Mesendoderm (in vitro differentiated cells): ENCODE data around the gene DNER.
"Not testable (repeated sequence)": the region's sequence is repeated elsewhere in the genome, so short reads cannot be mapped to it uniquely, and the experiment has no call there.

Source experiments
- DNase-seq: peaks from one replicate; pipeline ENCODE4 v3.0.0; 2013
- H2AK5ac ChIP-seq: 2 replicates; pipeline ENCODE4 v1.6.1; 2013; ENCODE audit warnings: low read length, inconsistent platforms
- H2BK120ac ChIP-seq: 2 replicates; pipeline ENCODE4 v1.6.1; 2013; ENCODE audit warnings: low read depth, mild to moderate bottlenecking, low read length, moderate library complexity, mixed read lengths
- H2BK15ac ChIP-seq: replicated peaks from 2 replicates; pipeline ENCODE4 v1.6.1; 2013; ENCODE audit warnings: low read depth, mild to moderate bottlenecking, moderate library complexity
- H2BK5ac ChIP-seq: 2 replicates; pipeline ENCODE4 v1.6.1; 2013; ENCODE audit warnings: low read length, inconsistent platforms
- H3K18ac ChIP-seq: 2 replicates; pipeline ENCODE4 v1.6.1; 2013; ENCODE audit warnings: mild to moderate bottlenecking, low read length, mixed read lengths
- H3K23ac ChIP-seq: one replicate; pipeline ENCODE4 v1.6.1; 2013; ENCODE audit warnings: low read length
- H3K27ac ChIP-seq: 2 replicates; pipeline ENCODE4 v1.5.1; 2013; ENCODE audit warnings: low read depth, mild to moderate bottlenecking, inconsistent platforms, low read length, moderate library complexity
- H3K27me3 ChIP-seq: 2 replicates; pipeline ENCODE4 v1.6.1; 2013; ENCODE audit warnings: low read length, control low read depth, mild to moderate bottlenecking, inconsistent platforms; ENCODE audit not compliant: insufficient read depth, poor library complexity
- H3K36me3 ChIP-seq: 2 replicates; pipeline ENCODE4 v1.6.1; 2013; ENCODE audit warnings: low read length, inconsistent platforms; ENCODE audit not compliant: control insufficient read depth, insufficient read depth
- H3K4ac ChIP-seq: one replicate; pipeline ENCODE4 v1.6.1; 2013; ENCODE audit warnings: low read depth, mild to moderate bottlenecking, low read length, moderate library complexity
- H3K4me1 ChIP-seq: 2 replicates; pipeline ENCODE4 v1.6.1; 2013; ENCODE audit warnings: low read depth, low read length, inconsistent platforms; ENCODE audit not compliant: control insufficient read depth
- H3K4me2 ChIP-seq: 2 replicates; pipeline ENCODE4 v1.6.1; 2013; ENCODE audit warnings: low read length
- H3K4me3 ChIP-seq: 2 replicates; pipeline ENCODE4 v1.5.1; 2013; ENCODE audit warnings: mild to moderate bottlenecking, low read length
- H3K56ac ChIP-seq: one replicate; pipeline ENCODE4 v1.6.1; 2013; ENCODE audit warnings: low read length
- H3K79me1 ChIP-seq: 2 replicates; pipeline ENCODE4 v1.6.1; 2013; ENCODE audit warnings: low read length, inconsistent platforms
- H3K79me2 ChIP-seq: 2 replicates; pipeline ENCODE4 v1.6.1; 2013; ENCODE audit warnings: mild to moderate bottlenecking, low read length; ENCODE audit not compliant: control insufficient read depth, insufficient read depth
- H3K9ac ChIP-seq: 2 replicates; pipeline ENCODE4 v1.6.1; 2013; ENCODE audit warnings: low read length, inconsistent platforms
- H4K5ac ChIP-seq: one replicate; pipeline ENCODE4 v1.6.1; 2013; ENCODE audit warnings: low read length
- H4K8ac ChIP-seq: one replicate; pipeline ENCODE4 v1.6.1; 2013; ENCODE audit warnings: low read depth, mild to moderate bottlenecking, control low read depth, low read length, moderate library complexity
- WGBS: extraction: QIAGEN DNeasy Blood & Tissue Kit; methylation state at CpG from one replicate; pipeline ENCODE4 v1.1.7; 2013; ENCODE audit warnings: low lambda C conversion rate, missing lambda C conversion rate; ENCODE audit not compliant: insufficient coverage; ENCODE audit errors: extremely low coverage; 5-methylcytosine and 5-hydroxymethylcytosine counted together

DNER gene

DNA sequence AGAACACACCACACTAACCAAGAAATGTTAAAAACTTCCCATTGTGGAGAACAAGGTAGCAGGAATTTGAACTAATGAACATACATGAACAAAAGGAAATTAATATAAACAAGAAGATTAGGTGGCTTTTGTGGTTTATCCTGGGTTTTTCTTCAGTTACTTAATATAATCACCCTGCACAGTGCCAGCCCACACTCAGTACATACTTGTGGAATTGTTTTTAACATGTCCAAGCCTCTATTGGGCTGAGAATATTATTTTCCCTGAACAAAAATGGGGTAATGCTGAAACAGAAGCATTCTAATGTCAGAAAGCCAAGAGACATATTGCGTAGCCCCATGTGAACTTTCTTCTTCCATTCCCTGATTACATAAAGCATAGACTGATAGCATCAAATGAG, 202.8 kb downstream of the DNER start:
- Histone ChIP-seq H3K18ac (no peak overlapping the region), H3K23ac (no peak overlapping the region), H3K27ac (no peak overlapping the region), H4K8ac (no peak overlapping the region), H2BK15ac (no peak overlapping the region), H2BK120ac (no peak overlapping the region), H3K36me3 (no peaks in the 10 kb centered on the region), H4K5ac (no peak overlapping the region), H3K4me2 (no peak overlapping the region), H3K56ac (no peak overlapping the region), H2AK5ac (no peak overlapping the region), H2BK5ac (no peak overlapping the region), H3K4me1 (no peaks in the 10 kb centered on the region), H3K9ac (no peak overlapping the region), H3K79me1 (no peaks in the 10 kb centered on the region), H3K4me3 (no peak overlapping the region), H3K79me2 (no peaks in the 10 kb centered on the region), H3K27me3 (no peaks in the 10 kb centered on the region), H3K4ac (no peak overlapping the region)
- no CpG with 5 or more reads among the region's 1 CpG for WGBS
- DNase-seq, result no peak

DNA sequence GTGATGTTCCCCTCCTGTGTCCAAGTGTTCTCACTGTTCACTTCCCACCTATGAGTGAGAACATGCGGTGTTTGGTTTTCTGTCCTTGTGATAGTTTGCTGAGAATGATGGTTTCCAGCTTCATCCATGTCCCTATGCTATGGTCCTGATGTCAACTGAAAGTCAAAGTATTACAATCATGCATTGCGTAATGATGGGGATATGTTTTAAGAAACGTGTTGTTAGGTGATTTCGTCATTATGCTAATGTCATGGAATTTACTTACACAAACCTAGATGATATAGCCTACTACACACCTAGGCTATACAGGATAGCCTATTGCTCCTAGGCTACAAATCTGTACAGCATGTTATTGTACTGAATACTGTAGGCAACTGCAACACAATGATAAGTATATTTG, 207.7 kb downstream of the DNER start:
- not testable (repeated sequence) for H3K27me3 ChIP-seq, H3K9ac ChIP-seq, H3K79me1 ChIP-seq, H4K8ac ChIP-seq, H3K4me1 ChIP-seq, H3K4ac ChIP-seq, H3K23ac ChIP-seq, H3K56ac ChIP-seq, H3K4me2 ChIP-seq, H2BK5ac ChIP-seq, H3K36me3 ChIP-seq, H3K27ac ChIP-seq, H2AK5ac ChIP-seq, H3K18ac ChIP-seq, H2BK120ac ChIP-seq, H3K79me2 ChIP-seq, H3K4me3 ChIP-seq, H4K5ac ChIP-seq, H2BK15ac ChIP-seq, DNase-seq
- no CpG with 5 or more reads among the region's 4 CpGs for WGBS

DNA sequence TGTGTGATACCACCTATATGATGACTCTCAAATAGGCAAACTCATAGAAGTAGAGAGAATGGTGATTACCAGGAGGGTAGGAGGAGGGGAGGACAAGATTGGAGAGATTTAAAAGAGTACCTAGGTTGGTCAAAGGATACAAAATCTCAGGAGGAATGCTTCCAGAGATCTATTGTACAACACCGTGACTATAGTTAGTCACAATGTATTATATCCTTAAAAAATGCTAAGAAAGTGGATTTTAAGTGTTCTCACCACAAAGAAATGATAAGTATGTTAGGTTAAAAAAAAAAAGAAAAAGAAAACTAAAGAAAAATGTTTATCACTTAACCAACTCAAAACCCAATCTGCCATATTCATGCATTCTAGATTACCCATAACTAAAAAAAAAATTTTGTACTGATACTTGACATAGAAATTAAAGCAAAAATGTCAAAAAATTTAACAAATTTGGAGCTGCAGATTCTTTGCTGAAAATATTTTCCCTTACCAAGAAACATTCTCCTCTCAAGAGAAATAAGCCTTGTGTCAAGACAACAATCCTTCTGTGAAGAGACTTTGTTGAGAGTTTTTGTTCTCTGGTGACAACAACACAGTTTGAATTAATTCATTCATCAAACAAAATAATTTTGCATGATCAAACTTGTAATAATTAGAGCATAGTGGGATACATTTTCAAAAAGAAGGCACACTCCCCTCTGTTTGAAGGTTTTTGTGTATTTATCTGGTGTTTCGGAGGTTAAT, 213.1 kb downstream of the DNER start:
- no peaks in the 10 kb centered on the region for H3K79me1 ChIP-seq
- no peak overlapping the region for H4K8ac ChIP-seq
- H3K56ac ChIP-seq, result no peak overlapping the region
- no peak overlapping the region for H3K18ac ChIP-seq
- H3K27ac ChIP-seq, result no peak overlapping the region
- H4K5ac ChIP-seq, result no peak overlapping the region
- H3K4me2 ChIP-seq, result no peak overlapping the region
- no peaks in the 10 kb centered on the region for H3K36me3 ChIP-seq
- no peak overlapping the region for H2BK5ac ChIP-seq
- no peak overlapping the region for H3K4me3 ChIP-seq
- H3K79me2 ChIP-seq, result no peaks in the 10 kb centered on the region
- no peak overlapping the region for H3K4ac ChIP-seq
- no peak overlapping the region for H3K9ac ChIP-seq
- no peak overlapping the region for H3K23ac ChIP-seq
- no peak overlapping the region for H2BK15ac ChIP-seq
- DNase-seq, result no peak
- H2AK5ac ChIP-seq, result no peak overlapping the region
- H3K27me3 ChIP-seq, result no peaks in the 10 kb centered on the region
- H3K4me1 ChIP-seq, result no peaks in the 10 kb centered on the region
- WGBS, result no CpG with 5 or more reads among the region's 2 CpGs
- H2BK120ac ChIP-seq, result no peak overlapping the region

DNA sequence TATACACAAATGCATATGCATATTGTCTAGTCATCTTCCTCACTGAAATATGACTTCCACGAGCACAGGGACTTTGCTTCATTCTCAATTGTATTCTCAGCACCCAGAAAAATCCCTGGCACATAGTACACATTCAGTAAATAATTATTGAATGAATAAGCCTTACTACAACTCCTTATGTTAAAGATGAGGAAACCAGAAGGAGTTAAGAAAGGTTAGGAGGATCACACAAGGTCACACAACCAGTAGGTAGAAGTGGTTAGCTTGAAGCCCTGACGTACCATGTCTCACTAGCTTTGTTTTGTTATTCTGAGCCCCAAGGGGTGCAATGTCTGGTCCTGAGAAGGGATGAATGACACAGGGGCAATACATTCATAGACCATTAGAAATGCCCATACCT, 222.3 kb downstream of the DNER start:
- DNase-seq, result no peak
- Histone ChIP-seq H4K8ac (no peak overlapping the region), H3K23ac (no peak overlapping the region), H2BK15ac (no peak overlapping the region), H2BK120ac (no peak overlapping the region), H3K79me2 (no peaks in the 10 kb centered on the region), H4K5ac (no peak overlapping the region), H2BK5ac (no peak overlapping the region), H3K36me3 (no peaks in the 10 kb centered on the region), H3K79me1 (no peaks in the 10 kb centered on the region), H3K4me1 (no peaks in the 10 kb centered on the region), H3K18ac (no peak overlapping the region), H3K56ac (no peak overlapping the region), H3K4ac (no peak overlapping the region), H2AK5ac (no peak overlapping the region), H3K9ac (no peak overlapping the region), H3K27me3 (no peaks in the 10 kb centered on the region), H3K4me3 (no peak overlapping the region), H3K4me2 (no peak overlapping the region), H3K27ac (no peak overlapping the region)
- WGBS, result no CpG with 5 or more reads among the region's 2 CpGs

DNA sequence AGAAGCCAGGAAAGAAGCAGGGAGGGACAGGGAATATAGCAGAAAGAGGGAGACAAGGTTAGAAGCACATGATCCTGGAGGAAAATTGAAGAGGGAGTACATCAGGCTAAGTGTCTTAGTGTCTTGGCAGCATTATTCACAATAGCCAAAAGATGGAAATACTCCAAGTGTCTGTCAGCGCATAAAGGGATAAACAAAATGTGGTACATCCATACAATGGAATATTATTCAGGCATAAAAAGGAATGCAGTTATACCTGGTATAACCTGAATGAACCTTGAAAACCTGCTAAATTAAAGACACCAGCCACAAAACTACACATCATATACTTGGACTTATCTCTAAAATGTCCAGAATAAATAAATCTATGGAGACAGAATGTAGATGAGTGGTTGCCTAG, 224.2 kb downstream of the DNER start:
- H3K27ac ChIP-seq, result no peak overlapping the region
- H3K4me1 ChIP-seq, result no peaks in the 10 kb centered on the region
- H2BK15ac ChIP-seq, result no peak overlapping the region
- H3K79me2 ChIP-seq, result no peaks in the 10 kb centered on the region
- H3K4me2 ChIP-seq, result no peak overlapping the region
- H4K5ac ChIP-seq, result no peak overlapping the region
- no CpG with 5 or more reads among the region's 1 CpG for WGBS
- H3K79me1 ChIP-seq, result no peaks in the 10 kb centered on the region
- H4K8ac ChIP-seq, result no peak overlapping the region
- H3K36me3 ChIP-seq, result no peaks in the 10 kb centered on the region
- H3K4ac ChIP-seq, result no peak overlapping the region
- H3K27me3 ChIP-seq, result no peaks in the 10 kb centered on the region
- no peak overlapping the region for H3K4me3 ChIP-seq
- H3K23ac ChIP-seq, result no peak overlapping the region
- H3K18ac ChIP-seq, result no peak overlapping the region
- H2AK5ac ChIP-seq, result no peak overlapping the region
- H3K9ac ChIP-seq, result no peak overlapping the region
- no peak for DNase-seq
- H2BK120ac ChIP-seq, result no peak overlapping the region
- H3K56ac ChIP-seq, result no peak overlapping the region
- H2BK5ac ChIP-seq, result no peak overlapping the region

DNA sequence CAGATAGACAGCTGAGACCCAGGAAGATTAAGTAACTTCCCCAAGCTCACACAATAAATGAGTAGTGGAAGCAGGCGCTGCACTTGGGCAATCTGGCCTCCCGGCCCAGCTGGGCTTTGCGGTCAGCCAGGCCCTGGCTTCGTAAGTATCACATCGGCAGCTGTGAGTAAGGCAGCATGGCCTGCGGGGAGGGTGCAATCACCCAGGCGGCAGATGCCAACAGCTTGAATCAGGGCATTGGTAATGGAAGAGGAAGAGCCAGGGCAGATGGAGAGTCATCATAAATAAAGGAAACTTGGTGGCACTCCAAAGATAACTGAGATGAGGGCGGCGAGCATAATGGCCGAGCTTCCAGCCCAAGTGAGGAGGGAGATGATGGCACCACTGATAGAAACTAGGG, 225.3 kb downstream of the DNER start:
- H4K8ac ChIP-seq, result no peak overlapping the region
- H3K4me1 ChIP-seq, result peaks cover 2% of the 10 kb centered on the region
- no peak overlapping the region for H2BK15ac ChIP-seq
- no peak overlapping the region for H3K23ac ChIP-seq
- no peak overlapping the region for H3K27ac ChIP-seq
- no peak overlapping the region for H2BK120ac ChIP-seq
- WGBS, result no CpG with 5 or more reads among the region's 10 CpGs
- no peaks in the 10 kb centered on the region for H3K36me3 ChIP-seq
- no peaks in the 10 kb centered on the region for H3K79me1 ChIP-seq
- no peak overlapping the region for H2BK5ac ChIP-seq
- no peak overlapping the region for H3K18ac ChIP-seq
- H3K56ac ChIP-seq, result no peak overlapping the region
- no peak overlapping the region for H4K5ac ChIP-seq
- no peaks in the 10 kb centered on the region for H3K79me2 ChIP-seq
- H3K4me3 ChIP-seq, result no peak overlapping the region
- no peak overlapping the region for H3K9ac ChIP-seq
- H2AK5ac ChIP-seq, result no peak overlapping the region
- no peak overlapping the region for H3K4ac ChIP-seq
- no peaks in the 10 kb centered on the region for H3K27me3 ChIP-seq
- no peak for DNase-seq
- no peak overlapping the region for H3K4me2 ChIP-seq
